ENCODE measurements around the gene CLDN14.
"Not testable (repeated sequence)": the region's sequence is repeated elsewhere in the genome, so short reads cannot be mapped to it uniquely, and the experiment has no call there.

The CLDN14 gene

GRCh38 chr21:36477559-36477958 is 2.4 kb downstream of the CLDN14 start:
- no peak overlapping the region for H3K4me2 ChIP-seq (ENCODE audit: low read length)
- no peak overlapping the region for H2AFZ ChIP-seq
- no peak overlapping the region for H3K4me3 ChIP-seq (ENCODE audit: low read depth, low read length)
- no peaks in the 10 kb centered on the region for H3K9me3 ChIP-seq (ENCODE audit: control insufficient read depth, low read length)
- TF ChIP-seq CTCF (IDR thresholded peaks at IDR 0.05): no peak
- no peaks in the 10 kb centered on the region for H3K27me3 ChIP-seq (ENCODE audit: control insufficient read depth, insufficient read depth, low read length)
- no peak overlapping the region for H3K9ac ChIP-seq
- H3K27ac ChIP-seq: no peak overlapping the region
- H3K4me1 ChIP-seq: no peaks in the 10 kb centered on the region
- no peaks in the 10 kb centered on the region for H3K79me2 ChIP-seq
- H3K36me3 ChIP-seq (ENCODE audit: control insufficient read depth, insufficient read depth, low read length): no peaks in the 10 kb centered on the region

- Histone ChIP-seq H3K27me3 (ENCODE audit: control insufficient read depth, insufficient read depth, low read length) (no peaks in the 10 kb centered on the region), H3K4me2 (ENCODE audit: low read length) (no peak overlapping the region), H2AFZ (no peak overlapping the region), H3K4me1 (no peaks in the 10 kb centered on the region), H3K79me2 (no peaks in the 10 kb centered on the region), H3K9ac (no peak overlapping the region), H3K9me3 (ENCODE audit: control insufficient read depth, low read length) (no peaks in the 10 kb centered on the region), H3K4me3 (ENCODE audit: low read depth, low read length) (no peak overlapping the region), H3K27ac (no peak overlapping the region), H3K36me3 (ENCODE audit: control insufficient read depth, insufficient read depth, low read length) (no peaks in the 10 kb centered on the region)
- TF ChIP-seq CTCF (IDR thresholded peaks at IDR 0.05): no peak
Measured at GRCh38 chr21:36477001-36477400, 2.9 kb downstream of the CLDN14 start.

GRCh38 chr21:36476541-36476940 is 3.4 kb downstream of the CLDN14 start:
- not testable (repeated sequence) for H3K9me3 ChIP-seq (ENCODE audit: control insufficient read depth, low read length); H3K9ac ChIP-seq; H3K27me3 ChIP-seq (ENCODE audit: control insufficient read depth, insufficient read depth, low read length); H3K79me2 ChIP-seq; H3K4me1 ChIP-seq; H3K36me3 ChIP-seq (ENCODE audit: control insufficient read depth, insufficient read depth, low read length); H3K27ac ChIP-seq; H3K4me2 ChIP-seq (ENCODE audit: low read length); H2AFZ ChIP-seq; H3K4me3 ChIP-seq (ENCODE audit: low read depth, low read length)

- H3K27ac ChIP-seq: no peak overlapping the region
- H3K36me3 ChIP-seq (ENCODE audit: control insufficient read depth, insufficient read depth, low read length): no peaks in the 10 kb centered on the region
- no peak for TF ChIP-seq CTCF (IDR thresholded peaks at IDR 0.05)
- H2AFZ ChIP-seq: no peak overlapping the region
- no peaks in the 10 kb centered on the region for H3K4me1 ChIP-seq
- no peaks in the 10 kb centered on the region for H3K79me2 ChIP-seq
- H3K4me2 ChIP-seq (ENCODE audit: low read length): no peak overlapping the region
- H3K9me3 ChIP-seq (ENCODE audit: control insufficient read depth, low read length): no peaks in the 10 kb centered on the region
- H3K4me3 ChIP-seq (ENCODE audit: low read depth, low read length): no peak overlapping the region
- H3K9ac ChIP-seq: no peak overlapping the region
- no peaks in the 10 kb centered on the region for H3K27me3 ChIP-seq (ENCODE audit: control insufficient read depth, insufficient read depth, low read length)
Measured at GRCh38 chr21:36474591-36474990, 5.3 kb downstream of the CLDN14 start.

- no peak overlapping the region for H3K27ac ChIP-seq
- no peaks in the 10 kb centered on the region for H3K27me3 ChIP-seq (ENCODE audit: control insufficient read depth, insufficient read depth, low read length)
- no peak overlapping the region for H3K4me3 ChIP-seq (ENCODE audit: low read depth, low read length)
- H3K4me1 ChIP-seq: no peaks in the 10 kb centered on the region
- H2AFZ ChIP-seq: no peak overlapping the region
- no peaks in the 10 kb centered on the region for H3K9me3 ChIP-seq (ENCODE audit: control insufficient read depth, low read length)
- H3K36me3 ChIP-seq (ENCODE audit: control insufficient read depth, insufficient read depth, low read length): no peaks in the 10 kb centered on the region
- no peak overlapping the region for H3K4me2 ChIP-seq (ENCODE audit: low read length)
- no peaks in the 10 kb centered on the region for H3K79me2 ChIP-seq
- no peak for TF ChIP-seq CTCF (IDR thresholded peaks at IDR 0.05)
- H3K9ac ChIP-seq: no peak overlapping the region
Measured at GRCh38 chr21:36473203-36473602, 6.7 kb downstream of the CLDN14 start.
